ENCODE data around the gene IDH3A.

The IDH3A gene

DNA sequence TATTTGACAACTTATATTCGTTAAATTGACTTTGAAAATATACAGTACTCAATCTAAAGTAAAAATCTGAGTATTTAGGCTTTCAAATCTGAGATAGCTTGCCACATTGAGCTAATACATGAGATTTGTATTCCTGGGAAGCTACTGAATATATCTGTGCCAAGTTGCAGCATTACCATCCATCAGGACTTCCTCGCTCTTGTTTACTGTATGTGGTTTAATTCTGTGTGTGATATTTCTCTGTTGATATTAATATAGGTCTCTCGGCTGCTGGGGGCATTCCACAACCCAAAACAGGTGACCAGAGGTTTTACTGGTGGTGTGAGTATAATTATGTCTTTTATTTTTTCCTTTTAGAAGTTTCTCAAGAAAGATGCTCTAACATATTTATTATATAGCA, 5.8 kb downstream of the IDH3A start:
- TF ChIP-seq, protein P1, sequence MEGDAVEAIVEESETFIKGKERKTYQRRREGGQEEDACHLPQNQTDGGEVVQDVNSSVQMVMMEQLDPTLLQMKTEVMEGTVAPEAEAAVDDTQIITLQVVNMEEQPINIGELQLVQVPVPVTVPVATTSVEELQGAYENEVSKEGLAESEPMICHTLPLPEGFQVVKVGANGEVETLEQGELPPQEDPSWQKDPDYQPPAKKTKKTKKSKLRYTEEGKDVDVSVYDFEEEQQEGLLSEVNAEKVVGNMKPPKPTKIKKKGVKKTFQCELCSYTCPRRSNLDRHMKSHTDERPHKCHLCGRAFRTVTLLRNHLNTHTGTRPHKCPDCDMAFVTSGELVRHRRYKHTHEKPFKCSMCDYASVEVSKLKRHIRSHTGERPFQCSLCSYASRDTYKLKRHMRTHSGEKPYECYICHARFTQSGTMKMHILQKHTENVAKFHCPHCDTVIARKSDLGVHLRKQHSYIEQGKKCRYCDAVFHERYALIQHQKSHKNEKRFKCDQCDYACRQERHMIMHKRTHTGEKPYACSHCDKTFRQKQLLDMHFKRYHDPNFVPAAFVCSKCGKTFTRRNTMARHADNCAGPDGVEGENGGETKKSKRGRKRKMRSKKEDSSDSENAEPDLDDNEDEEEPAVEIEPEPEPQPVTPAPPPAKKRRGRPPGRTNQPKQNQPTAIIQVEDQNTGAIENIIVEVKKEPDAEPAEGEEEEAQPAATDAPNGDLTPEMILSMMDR (IDR thresholded peaks at IDR 0.05) = no peak
- TF ChIP-seq ZFX (IDR thresholded peaks at IDR 0.05; ENCODE audit: borderline replicate concordance) = no peak
- no peak overlapping the region for H3K27ac ChIP-seq

DNA sequence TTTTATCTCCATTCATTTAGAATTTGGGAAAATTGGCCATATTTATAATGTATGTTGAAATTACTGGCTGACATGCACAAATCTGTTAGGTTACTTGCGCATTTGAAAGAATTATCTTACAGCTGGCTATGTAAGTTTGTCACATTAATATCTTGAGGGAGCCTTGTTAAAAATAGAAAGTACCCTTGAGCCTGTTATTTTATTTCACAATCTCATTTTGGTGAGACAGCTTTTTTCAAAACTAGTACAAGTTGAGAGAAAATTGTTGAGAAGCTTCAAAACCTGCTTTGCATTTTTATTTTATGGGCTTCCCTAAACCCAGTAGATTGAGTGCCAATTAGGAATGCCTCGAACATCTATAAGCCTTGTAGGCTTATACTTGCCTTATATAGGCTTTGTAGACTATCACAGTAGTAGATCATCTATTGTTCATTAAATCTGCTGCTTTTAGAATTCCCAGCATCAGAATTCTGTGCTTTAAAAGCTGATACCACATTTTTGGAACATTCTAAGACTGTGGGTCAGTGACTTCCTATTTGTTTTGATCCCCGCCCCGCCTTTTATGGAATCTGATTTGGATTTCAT, 6.3 kb downstream of the IDH3A start:
- no peak for TF ChIP-seq ZFX (IDR thresholded peaks at IDR 0.05; ENCODE audit: borderline replicate concordance)
- TF ChIP-seq, protein P1 (IDR thresholded peaks at IDR 0.05) = no peak
- H3K27ac ChIP-seq = no peak overlapping the region

DNA sequence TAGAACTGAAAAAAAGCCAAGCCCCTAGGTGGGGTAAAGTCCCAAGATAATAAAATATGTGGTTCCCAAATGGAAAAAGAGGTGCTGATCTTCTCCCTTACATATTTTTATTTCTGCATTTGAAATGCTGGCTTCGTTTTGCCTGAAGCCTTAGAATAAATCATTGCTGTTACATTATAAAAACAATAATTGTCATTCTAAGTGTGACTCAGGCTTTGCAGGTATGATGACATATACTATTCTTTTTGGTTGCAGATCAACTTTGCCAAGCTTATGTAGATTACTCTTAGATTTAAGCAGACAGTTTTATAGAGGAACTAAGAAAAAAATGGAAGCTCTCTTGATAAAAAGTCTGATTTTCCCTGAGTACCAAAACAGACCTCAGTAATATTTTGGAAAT, 7.5 kb downstream of the IDH3A start:
- TF ChIP-seq ZFX (IDR thresholded peaks at IDR 0.05; ENCODE audit: borderline replicate concordance) = no peak
- TF ChIP-seq, protein P1 (IDR thresholded peaks at IDR 0.05) = no peak
- no peak overlapping the region for H3K27ac ChIP-seq

DNA sequence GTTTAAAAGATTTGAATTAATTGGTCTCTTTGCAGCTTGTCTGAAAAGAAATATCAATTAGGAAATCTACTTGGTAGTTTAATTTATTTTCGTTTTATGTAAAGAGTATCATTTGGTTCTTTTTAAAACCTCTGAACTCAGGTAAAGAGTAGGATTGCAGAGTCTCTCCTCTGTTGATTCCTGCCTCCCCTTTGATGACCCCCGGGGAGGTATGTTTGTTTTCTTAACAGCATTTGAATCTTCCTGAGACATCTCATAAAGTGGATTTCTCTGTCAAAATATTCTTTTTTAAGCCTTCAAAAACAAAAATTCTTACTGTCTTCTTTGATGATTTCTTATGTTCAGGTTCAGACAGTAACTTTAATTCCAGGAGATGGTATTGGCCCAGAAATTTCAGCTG, 8.0 kb downstream of the IDH3A start:
- no peak overlapping the region for H3K27ac ChIP-seq
- TF ChIP-seq ZFX (IDR thresholded peaks at IDR 0.05; ENCODE audit: borderline replicate concordance) = no peak
- TF ChIP-seq, protein P1 (IDR thresholded peaks at IDR 0.05) = no peak

DNA sequence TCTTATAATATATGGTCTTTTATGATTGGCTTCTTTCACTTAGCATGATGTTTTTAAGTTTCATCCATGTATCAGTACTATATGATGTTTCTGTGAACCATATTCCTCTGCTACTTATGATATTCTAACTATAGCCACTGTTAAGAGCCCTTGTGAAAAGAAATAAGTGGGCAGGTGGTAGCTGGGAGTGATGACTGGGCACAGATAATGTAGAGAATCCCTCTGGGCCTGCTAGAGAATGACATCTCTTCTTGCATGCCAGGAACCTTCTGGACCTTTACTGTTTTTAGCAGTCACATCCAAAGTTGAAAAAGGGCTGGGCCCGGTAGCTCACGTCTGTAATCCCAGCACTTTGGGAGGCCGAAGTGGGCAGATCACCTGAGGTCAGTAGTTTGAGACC, 10.2 kb downstream of the IDH3A start:
- no peak for TF ChIP-seq ZFX (IDR thresholded peaks at IDR 0.05; ENCODE audit: borderline replicate concordance)
- TF ChIP-seq, protein P1 (IDR thresholded peaks at IDR 0.05) = no peak
- no peak overlapping the region for H3K27ac ChIP-seq

DNA sequence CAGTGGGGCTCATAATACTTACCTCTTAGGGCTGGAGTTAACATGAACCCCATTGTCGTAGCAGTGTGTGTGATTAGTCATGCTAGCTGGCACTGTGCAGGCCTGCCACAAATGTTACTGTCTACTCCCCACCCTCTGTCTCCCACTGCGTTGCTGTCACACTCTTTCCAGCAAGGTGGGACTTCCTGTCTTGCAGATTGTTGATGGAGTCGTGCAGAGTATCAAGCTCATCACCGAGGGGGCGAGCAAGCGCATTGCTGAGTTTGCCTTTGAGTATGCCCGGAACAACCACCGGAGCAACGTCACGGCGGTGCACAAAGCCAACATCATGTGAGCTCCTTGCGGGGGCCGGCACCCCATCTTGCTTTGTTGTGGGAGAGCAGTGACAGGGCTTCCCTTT, 12.9 kb downstream of the IDH3A start:
- no peak overlapping the region for H3K27ac ChIP-seq
- TF ChIP-seq ZFX (IDR thresholded peaks at IDR 0.05; ENCODE audit: borderline replicate concordance) = no peak

DNA sequence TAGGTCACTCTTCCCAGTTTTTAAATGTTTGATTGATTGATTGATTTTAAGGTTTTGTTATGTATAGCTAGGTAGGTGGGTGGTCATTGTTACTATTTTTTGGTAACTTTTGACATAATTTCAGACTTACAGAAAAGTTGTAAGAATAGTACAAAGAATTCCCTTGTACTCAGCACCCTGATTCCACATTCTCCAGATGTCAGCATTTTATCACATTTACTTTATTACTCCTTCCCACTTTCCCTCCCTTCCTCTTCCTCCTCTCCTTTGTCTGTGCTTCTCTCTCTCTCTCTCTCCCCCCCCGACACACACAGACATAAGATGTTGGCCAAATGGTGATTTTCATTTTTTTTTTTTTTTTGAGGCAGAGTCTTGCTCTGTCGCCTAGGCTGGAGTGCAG, 14.8 kb downstream of the IDH3A start:
- TF ChIP-seq ZFX (IDR thresholded peaks at IDR 0.05; ENCODE audit: borderline replicate concordance) = no peak
- TF ChIP-seq, protein P1 (IDR thresholded peaks at IDR 0.05) = no peak
- H3K27ac ChIP-seq = no peak overlapping the region
